CD4-positive, alpha-beta memory T cell (primary cell): ENCODE measurements around the gene ABCA12. TPM values are rescaled to one million over a fixed set of nuclear protein-coding genes. Genes with fewer than 3 reads are reported as not detected.

Source experiments
- CTCF ChIA-PET: fragments of 350-600 bp; sonication (Branson Sonifier 250); formaldehyde crosslinking; loops from one replicate; lab custom pipeline; 2021; ENCODE audit warnings: inconsistent platforms; ENCODE audit not compliant: partially characterized antibody; lab: Charles Lee
- POLR2A ChIA-PET: fragments of 350-600 bp; sonication (Branson Sonifier 250); formaldehyde crosslinking; loops from one replicate; lab custom pipeline; 2021; ENCODE audit not compliant: partially characterized antibody; lab: Charles Lee
- DNase-seq, 5 donors: peaks; one replicate each; pipeline versions ENCODE4 v3.0.0 to v3.0.0-alpha.2; 2020 to 2022; ENCODE audit warnings: mixed read lengths in 1 of 5
- H3K27ac ChIP-seq: one replicate; pipeline ENCODE4 v1.7.0; 2013; ENCODE audit warnings: low read depth, low read length
- H3K27me3 ChIP-seq: 2 replicates; pipeline ENCODE4 v1.7.0; 2013; ENCODE audit warnings: mild to moderate bottlenecking, low read length, moderate library complexity; ENCODE audit not compliant: insufficient read depth
- H3K36me3 ChIP-seq: 2 replicates; pipeline ENCODE4 v1.7.0; 2013; ENCODE audit warnings: mild to moderate bottlenecking, low read length, moderate library complexity; ENCODE audit not compliant: insufficient read depth
- H3K4me1 ChIP-seq: 2 replicates; pipeline ENCODE4 v1.7.0; 2013; ENCODE audit warnings: mild to moderate bottlenecking, low read length, moderate library complexity; ENCODE audit not compliant: insufficient read depth
- H3K4me3 ChIP-seq, 2 donors: one replicate each; pipeline ENCODE4 v1.7.0; 2013; ENCODE audit warnings: low read length in 2 of 2, mild to moderate bottlenecking in 1 of 2
- H3K9me3 ChIP-seq, 2 donors: one replicate each; pipeline ENCODE4 v1.7.0; 2013; ENCODE audit warnings: low read length in 2 of 2, control low read depth in 1 of 2; ENCODE audit not compliant: control insufficient read depth in 1 of 2
- H3K27ac Mint-ChIP-seq, 7 donors: one replicate each; pipeline ENCODE4 v1.8.0; 2020 to 2021; ENCODE audit warnings: mixed read lengths in 7 of 7, mild to moderate bottlenecking in 6 of 7, inconsistent platforms in 3 of 7, moderate library complexity in 3 of 7
- H3K27me3 Mint-ChIP-seq, 2 donors: one replicate each; pipeline ENCODE4 v1.8.0; 2020 to 2021; ENCODE audit warnings: mixed read lengths in 2 of 2
- H3K36me3 Mint-ChIP-seq, 2 donors: one replicate each; pipeline ENCODE4 v1.8.0; 2020 to 2021; ENCODE audit warnings: mixed read lengths in 2 of 2, inconsistent platforms in 1 of 2, mild to moderate bottlenecking in 1 of 2
- H3K4me1 Mint-ChIP-seq, 4 donors: one replicate each; pipeline ENCODE4 v1.8.0; 2020 to 2021; ENCODE audit warnings: mixed read lengths in 4 of 4, mild to moderate bottlenecking in 1 of 4
- H3K4me3 Mint-ChIP-seq, 8 donors: one replicate each; pipeline ENCODE4 v1.8.0; 2020 to 2021; ENCODE audit warnings: mixed read lengths in 8 of 8, mild to moderate bottlenecking in 7 of 8, moderate library complexity in 6 of 8, inconsistent platforms in 3 of 8
- H3K9me3 Mint-ChIP-seq, 8 donors: one replicate each; pipeline ENCODE4 v1.8.0; 2020 to 2021; ENCODE audit warnings: mixed read lengths in 8 of 8, mild to moderate bottlenecking in 5 of 8, inconsistent platforms in 3 of 8, moderate library complexity in 1 of 8
- intact Hi-C: fragments of 100-400 bp; cut with micrococcal nuclease; formaldehyde crosslinking; loops from one replicate; pipeline ENCODE4 v1.15.1; 2023
- polyA plus RNA-seq, 2 donors: library from polyadenylated mRNA; unstranded; fragments of 300-500 nt; fragmentation: Illumina TruSeq; gene quantifications; one replicate each; pipeline ENCODE4 v1.2.3, GENCODE V29; 2021
- total RNA-seq, 2 experiments: library from RNA; stranded (reverse); gene quantifications; one replicate each; pipeline ENCODE4 v1.2.3, GENCODE V29; 2021

Gene ABCA12
- total and polyA plus RNA-seq, 4 experiments from 2014 or later, result not detected

DNA sequence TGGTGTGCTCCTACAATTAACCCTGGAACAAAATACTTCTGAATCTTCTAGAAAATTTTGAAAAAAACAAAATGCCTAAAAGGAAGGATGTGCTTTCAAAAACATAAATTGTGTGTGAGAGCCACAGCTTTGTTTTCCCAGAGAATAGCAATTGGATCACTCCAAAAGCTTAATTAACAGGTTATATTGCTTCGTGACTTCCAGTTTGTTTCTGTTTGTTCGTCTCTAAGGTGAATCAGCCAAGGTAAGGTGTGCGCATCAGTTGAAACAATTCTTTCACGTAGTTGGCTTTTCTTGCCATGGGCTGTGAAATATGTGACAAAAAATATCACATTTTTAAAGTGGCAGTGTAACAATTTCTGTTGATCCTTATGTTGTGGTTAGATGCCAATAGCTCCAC, 238.7 kb downstream of the ABCA12 start:
- H3K27ac ChIP-seq, result no peak overlapping the region
- no peak for DNase-seq
- Mint-ChIP-seq H3K27me3 (peaks cover 1 to 3% of the 10 kb centered on the region in 2 donors), H3K36me3 (no peaks in the 10 kb centered on the region), H3K4me3 (no peak overlapping the region), H3K27ac (no peak overlapping the region), H3K4me1 (peaks cover 0 to 6% (median 0%) of the 10 kb centered on the region in 4 donors), H3K9me3 (no peaks in the 10 kb centered on the region)
- H3K4me1 ChIP-seq, result no peaks in the 10 kb centered on the region
- POLR2A ChIA-PET, result no interaction called here
- intact Hi-C loops, result no loop called here
- no peaks in the 10 kb centered on the region for H3K27me3 ChIP-seq
- no peak overlapping the region for H3K4me3 ChIP-seq
- CTCF ChIA-PET, result no interaction called here
- no peaks in the 10 kb centered on the region for H3K9me3 ChIP-seq
- H3K36me3 ChIP-seq, result no peaks in the 10 kb centered on the region

DNA sequence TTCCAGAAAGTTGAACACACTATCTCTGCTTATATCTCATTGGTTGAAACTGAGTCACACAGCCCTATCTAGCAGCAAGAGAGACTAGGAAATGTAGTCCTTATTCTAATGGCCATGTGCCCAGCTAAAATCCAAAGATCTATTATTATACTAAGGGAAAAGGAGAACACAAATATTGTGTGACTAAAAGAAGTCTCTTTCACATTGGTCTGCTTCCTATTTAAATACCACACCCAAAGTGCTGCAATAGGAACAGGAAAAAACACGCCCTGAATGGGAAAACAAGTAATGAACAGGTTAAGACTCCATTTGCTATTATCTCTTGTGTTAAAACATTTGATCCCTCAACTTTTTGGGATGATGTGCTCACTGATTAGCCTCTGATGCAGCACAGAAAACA, 242.2 kb downstream of the ABCA12 start:
- no peak overlapping the region for H3K4me3 ChIP-seq
- H3K27ac Mint-ChIP-seq, result no peak overlapping the region
- no peaks in the 10 kb centered on the region for H3K36me3 ChIP-seq
- no peak overlapping the region for H3K4me3 Mint-ChIP-seq
- CTCF ChIA-PET, result interaction anchor here (0.7 kb wide), 1 partner anchor 1077 kb away, joined by 3 read pairs; no protein-coding TSS in a partner anchor
- no peaks in the 10 kb centered on the region for H3K9me3 ChIP-seq
- POLR2A ChIA-PET, result no interaction called here
- H3K36me3 Mint-ChIP-seq, result no peaks in the 10 kb centered on the region
- intact Hi-C loops, result no loop called here
- H3K9me3 Mint-ChIP-seq, result no peaks in the 10 kb centered on the region
- no peak overlapping the region for H3K27ac ChIP-seq
- peaks cover 1 to 3% of the 10 kb centered on the region in 2 donors for H3K27me3 Mint-ChIP-seq
- H3K27me3 ChIP-seq, result no peaks in the 10 kb centered on the region
- no peak for DNase-seq
- no peaks in the 10 kb centered on the region for H3K4me1 ChIP-seq
- peaks cover 0 to 6% (median 0%) of the 10 kb centered on the region in 4 donors for H3K4me1 Mint-ChIP-seq

DNA sequence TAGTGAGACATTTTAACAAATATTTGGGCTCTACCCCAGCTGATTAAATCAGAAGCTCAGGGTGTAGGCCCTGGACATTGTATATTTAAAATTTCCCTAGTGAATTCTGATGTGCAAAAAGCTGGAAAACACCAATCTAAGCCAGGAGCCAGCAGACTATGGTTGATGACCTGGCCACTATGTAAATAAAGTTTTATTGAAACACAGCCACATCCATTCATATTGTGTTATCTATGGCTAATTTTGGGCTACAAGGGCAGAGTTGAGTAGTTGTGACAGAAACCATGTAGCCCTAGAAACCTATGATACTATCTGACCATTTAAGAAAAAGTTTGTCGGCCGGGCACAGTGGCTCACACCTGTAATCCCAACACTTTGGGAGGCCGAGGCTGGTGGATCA, 243.0 kb downstream of the ABCA12 start:
- Histone ChIP-seq H3K4me3 (no peak overlapping the region), H3K27ac (no peak overlapping the region), H3K36me3 (no peaks in the 10 kb centered on the region), H3K27me3 (no peaks in the 10 kb centered on the region), H3K9me3 (no peaks in the 10 kb centered on the region), H3K4me1 (no peaks in the 10 kb centered on the region)
- H3K36me3 Mint-ChIP-seq, result no peaks in the 10 kb centered on the region
- peaks cover 1 to 3% of the 10 kb centered on the region in 2 donors for H3K27me3 Mint-ChIP-seq
- no peak for DNase-seq
- intact Hi-C loops, result no loop called here
- peaks cover 0 to 6% (median 0%) of the 10 kb centered on the region in 4 donors for H3K4me1 Mint-ChIP-seq
- H3K27ac Mint-ChIP-seq, result no peak overlapping the region
- ChIA-PET CTCF (no interaction called here), POLR2A (no interaction called here)
- no peaks in the 10 kb centered on the region for H3K9me3 Mint-ChIP-seq
- no peak overlapping the region for H3K4me3 Mint-ChIP-seq

GRCh38 chr2:214889301-214889700, 249.1 kb downstream of the ABCA12 start:
- H3K4me1 ChIP-seq, result no peaks in the 10 kb centered on the region
- no peak overlapping the region for H3K4me3 Mint-ChIP-seq

DNA sequence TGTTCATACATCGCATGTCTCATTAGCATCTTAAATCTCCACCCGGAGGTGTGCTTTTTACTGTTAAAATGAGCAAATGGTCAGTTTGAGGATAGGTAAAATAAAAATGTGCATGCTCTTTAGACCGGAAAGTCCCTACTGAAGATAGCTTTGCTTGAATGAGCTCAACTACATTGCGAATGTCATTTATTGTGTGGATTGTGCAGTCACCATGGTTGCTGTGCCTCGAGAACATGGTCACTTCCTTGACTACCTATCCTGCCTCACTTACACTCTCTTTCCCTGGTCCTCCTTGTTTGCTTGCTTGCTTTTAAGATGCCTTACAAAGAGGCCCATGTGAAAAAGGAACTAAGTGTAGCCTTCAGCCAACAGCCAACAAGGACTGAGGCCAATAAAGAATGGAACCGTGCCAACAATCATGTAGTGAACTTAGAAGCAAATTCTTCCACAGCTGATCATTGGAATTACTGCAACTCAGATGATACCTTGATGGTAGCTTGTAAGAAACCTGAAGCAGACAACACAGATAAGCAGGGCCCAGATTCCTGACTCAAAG, 256.7 kb downstream of the ABCA12 start:
- Histone ChIP-seq H3K9me3 (no peaks in the 10 kb centered on the region), H3K27ac (no peak overlapping the region), H3K4me1 (no peaks in the 10 kb centered on the region), H3K27me3 (no peaks in the 10 kb centered on the region), H3K4me3 (no peak overlapping the region), H3K36me3 (no peaks in the 10 kb centered on the region)
- CTCF ChIA-PET, result no interaction called here
- no peaks in the 10 kb centered on the region for H3K27me3 Mint-ChIP-seq
- H3K36me3 Mint-ChIP-seq, result no peaks in the 10 kb centered on the region
- no peak overlapping the region for H3K4me3 Mint-ChIP-seq
- intact Hi-C loops, result no loop called here
- no peaks in the 10 kb centered on the region for H3K4me1 Mint-ChIP-seq
- peaks cover 0 to 5% (median 0%) of the 10 kb centered on the region in 8 donors for H3K9me3 Mint-ChIP-seq
- no peak overlapping the region for H3K27ac Mint-ChIP-seq
- no peak for DNase-seq
- POLR2A ChIA-PET, result no interaction called here

More at GRCh38 chr2:214889301-214889700, 249.1 kb downstream of the ABCA12 start:
- Mint-ChIP-seq H3K36me3 (no peaks in the 10 kb centered on the region), H3K27me3 (peaks cover 0 to 2% of the 10 kb centered on the region in 2 donors), H3K4me1 (no peaks in the 10 kb centered on the region), H3K9me3 (no peaks in the 10 kb centered on the region), H3K27ac (no peak overlapping the region)
- intact Hi-C loops, result no loop called here
- Histone ChIP-seq H3K9me3 (no peaks in the 10 kb centered on the region), H3K27ac (no peak overlapping the region), H3K27me3 (no peaks in the 10 kb centered on the region), H3K4me3 (no peak overlapping the region), H3K36me3 (no peaks in the 10 kb centered on the region)
- POLR2A ChIA-PET, result no interaction called here
- CTCF ChIA-PET, result no interaction called here
- no peak for DNase-seq

Other genes with a start within 250 kb of the ABCA12 start
- gene ATIC, start 173.4 kb upstream of the ABCA12 start, total RNA-seq, result 10 to 100 TPM; 85.1 to 87.1 TPM
- gene ATIC, start 173.4 kb upstream of the ABCA12 start, polyA plus RNA-seq, result 100 to 1,000 TPM; 162 to 187 TPM